ENCODE measurements around the gene MYO1D. TPM values are rescaled to one million over a fixed set of nuclear protein-coding genes. Genes with fewer than 3 reads are reported as not detected.
"Not testable (repeated sequence)": the region's sequence is repeated elsewhere in the genome, so short reads cannot be mapped to it uniquely, and the experiment has no call there.

MYO1D gene
- total and polyA plus RNA-seq, 2 of the 13 experiments (the other 11 are each of a cell fraction or from before 2014, with no cell fraction given): 13.2 to 17.3 TPM

DNA sequence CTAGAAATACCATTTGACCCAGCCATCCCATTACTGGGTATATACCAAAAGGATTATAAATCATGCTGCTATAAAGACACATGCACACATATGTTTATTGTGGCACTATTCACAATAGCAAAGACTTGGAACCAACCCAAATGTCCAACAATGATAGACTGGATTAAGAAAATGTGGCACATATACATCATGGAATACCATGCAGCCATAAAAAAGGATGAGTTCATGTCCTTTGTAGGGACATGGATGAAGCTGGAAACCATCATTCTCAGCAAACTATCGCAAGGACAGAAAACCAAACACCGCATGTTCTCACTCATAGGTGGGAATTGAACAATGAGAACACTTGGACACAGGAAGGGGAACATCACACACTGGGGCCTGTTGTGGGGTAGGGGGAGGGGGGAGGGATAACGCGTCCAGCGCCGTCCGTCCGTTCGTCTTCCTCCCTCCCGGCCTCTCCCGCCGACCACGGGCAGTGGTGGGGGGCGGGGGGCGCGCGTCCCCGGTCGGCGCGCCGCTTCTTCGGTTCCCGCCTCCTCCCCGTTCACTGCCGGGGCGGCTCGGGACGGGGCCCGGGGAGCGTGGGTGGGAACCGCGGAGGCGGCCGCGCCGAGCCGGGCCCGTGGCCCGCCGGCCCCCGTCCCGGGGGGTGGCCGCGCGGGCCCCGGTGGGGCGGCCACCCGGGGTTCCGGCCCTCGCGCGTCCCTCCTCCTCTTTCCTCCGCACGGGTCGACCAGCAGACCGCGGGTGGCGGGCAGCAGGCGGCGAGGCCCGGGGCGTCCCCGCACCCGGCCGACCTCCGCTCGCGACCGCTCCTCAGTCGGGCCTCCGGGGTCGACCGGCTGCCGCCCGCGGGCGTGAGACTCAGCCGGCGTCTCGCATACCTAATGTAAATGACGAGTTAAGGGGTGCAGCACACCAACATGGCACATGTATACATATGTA, 54.7 kb downstream of the MYO1D start:
- H4K20me1 ChIP-seq (ENCODE audit: insufficient read depth, low read length); BruUV-seq (replicated peaks); intact Hi-C loops (cut with micrococcal nuclease; ENCODE audit: unreplicated experiment); in situ Hi-C loops (cut with HindIII; ENCODE audit: extremely low pct_ligation_motif_present, low pct_unique_long_range_greater_than_20kb); DNase-seq (ENCODE audit: low spot score); H2AFZ ChIP-seq (ENCODE audit: low read length); H3K27me3 ChIP-seq (ENCODE audit: control insufficient read depth in 1 of 2, insufficient read depth in 2 of 2, low read length in 2 of 2); H3K36me3 ChIP-seq (replicated peaks in 1 of 2; ENCODE audit: control insufficient read depth in 1 of 2, insufficient read depth in 2 of 2, low read length in 2 of 2); H3K79me2 ChIP-seq (ENCODE audit: insufficient read depth, low read length); H3K9me3 ChIP-seq (ENCODE audit: low read length); POLR2A ChIA-PET; CTCF ChIA-PET (ENCODE audit: low intra/inter-chr PET ratio, low total read pairs); H3K4me1 ChIP-seq (ENCODE audit: insufficient read depth, low read length): not testable (repeated sequence)
- ATAC-seq: peak; percentile 41
- Histone ChIP-seq H3K4me2 (ENCODE audit: low read depth, low read length) (peak overlapping the region; percentile 80), H3K27ac (ENCODE audit: extremely low read length, insufficient read depth, low read length) (peak overlapping the region; percentile 9), H3K4me3 (replicated peaks in 1 of 3; ENCODE audit: insufficient read depth in 1 of 3, low read depth in 2 of 3, low read length in 3 of 3) (peak overlapping the region; percentile 50 to 69 (median 64)), H3K9ac (ENCODE audit: insufficient read depth, low read depth, low read length) (peak overlapping the region; percentile 60; the same call in 1 of the 2 replicates)
- peak; percentile 100 for FAIRE-seq
- TF ChIP-seq KMT2A (CRISPR knock-in tag; IDR thresholded peaks at IDR 0.05) (0 out of 2 replicates have a peak, but pooled peaks have one; percentile 10), SAP130 (CRISPR knock-in tag; IDR thresholded peaks at IDR 0.05; ENCODE audit: low read depth) (0 out of 2 replicates have a peak, but pooled peaks have one; percentile 8), ZFY (CRISPR knock-in tag; IDR thresholded peaks at IDR 0.05) (peak; percentile 48), GABPB1 (CRISPR knock-in tag; IDR thresholded peaks at IDR 0.05) (peak; percentile 33; the same call in 1 of the 2 replicates), ZNF777 (CRISPR knock-in tag; IDR thresholded peaks at IDR 0.05) (peak; percentile 14; the same call in 1 of the 2 replicates), YY1 (IDR thresholded peaks at IDR 0.05; ENCODE audit: insufficient read depth, insufficient replicate concordance, low read depth, low read length) (peak; percentile 18), ZFX (CRISPR knock-in tag; IDR thresholded peaks at IDR 0.05; ENCODE audit: low read depth) (peak; percentile 31; the same call in 1 of the 2 replicates), ZBTB14 (CRISPR knock-in tag; IDR thresholded peaks at IDR 0.05) (peak; percentile 76), PATZ1 (CRISPR knock-in tag; IDR thresholded peaks at IDR 0.05) (peak; percentile 34; the same call in 1 of the 2 replicates)
- TF ChIP-seq, protein P1, sequence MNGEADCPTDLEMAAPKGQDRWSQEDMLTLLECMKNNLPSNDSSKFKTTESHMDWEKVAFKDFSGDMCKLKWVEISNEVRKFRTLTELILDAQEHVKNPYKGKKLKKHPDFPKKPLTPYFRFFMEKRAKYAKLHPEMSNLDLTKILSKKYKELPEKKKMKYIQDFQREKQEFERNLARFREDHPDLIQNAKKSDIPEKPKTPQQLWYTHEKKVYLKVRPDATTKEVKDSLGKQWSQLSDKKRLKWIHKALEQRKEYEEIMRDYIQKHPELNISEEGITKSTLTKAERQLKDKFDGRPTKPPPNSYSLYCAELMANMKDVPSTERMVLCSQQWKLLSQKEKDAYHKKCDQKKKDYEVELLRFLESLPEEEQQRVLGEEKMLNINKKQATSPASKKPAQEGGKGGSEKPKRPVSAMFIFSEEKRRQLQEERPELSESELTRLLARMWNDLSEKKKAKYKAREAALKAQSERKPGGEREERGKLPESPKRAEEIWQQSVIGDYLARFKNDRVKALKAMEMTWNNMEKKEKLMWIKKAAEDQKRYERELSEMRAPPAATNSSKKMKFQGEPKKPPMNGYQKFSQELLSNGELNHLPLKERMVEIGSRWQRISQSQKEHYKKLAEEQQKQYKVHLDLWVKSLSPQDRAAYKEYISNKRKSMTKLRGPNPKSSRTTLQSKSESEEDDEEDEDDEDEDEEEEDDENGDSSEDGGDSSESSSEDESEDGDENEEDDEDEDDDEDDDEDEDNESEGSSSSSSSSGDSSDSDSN (CRISPR knock-in tag; IDR thresholded peaks at IDR 0.05): peak; percentile 75; the same call in 1 of the 2 replicates
- TF ChIP-seq, protein P2, sequence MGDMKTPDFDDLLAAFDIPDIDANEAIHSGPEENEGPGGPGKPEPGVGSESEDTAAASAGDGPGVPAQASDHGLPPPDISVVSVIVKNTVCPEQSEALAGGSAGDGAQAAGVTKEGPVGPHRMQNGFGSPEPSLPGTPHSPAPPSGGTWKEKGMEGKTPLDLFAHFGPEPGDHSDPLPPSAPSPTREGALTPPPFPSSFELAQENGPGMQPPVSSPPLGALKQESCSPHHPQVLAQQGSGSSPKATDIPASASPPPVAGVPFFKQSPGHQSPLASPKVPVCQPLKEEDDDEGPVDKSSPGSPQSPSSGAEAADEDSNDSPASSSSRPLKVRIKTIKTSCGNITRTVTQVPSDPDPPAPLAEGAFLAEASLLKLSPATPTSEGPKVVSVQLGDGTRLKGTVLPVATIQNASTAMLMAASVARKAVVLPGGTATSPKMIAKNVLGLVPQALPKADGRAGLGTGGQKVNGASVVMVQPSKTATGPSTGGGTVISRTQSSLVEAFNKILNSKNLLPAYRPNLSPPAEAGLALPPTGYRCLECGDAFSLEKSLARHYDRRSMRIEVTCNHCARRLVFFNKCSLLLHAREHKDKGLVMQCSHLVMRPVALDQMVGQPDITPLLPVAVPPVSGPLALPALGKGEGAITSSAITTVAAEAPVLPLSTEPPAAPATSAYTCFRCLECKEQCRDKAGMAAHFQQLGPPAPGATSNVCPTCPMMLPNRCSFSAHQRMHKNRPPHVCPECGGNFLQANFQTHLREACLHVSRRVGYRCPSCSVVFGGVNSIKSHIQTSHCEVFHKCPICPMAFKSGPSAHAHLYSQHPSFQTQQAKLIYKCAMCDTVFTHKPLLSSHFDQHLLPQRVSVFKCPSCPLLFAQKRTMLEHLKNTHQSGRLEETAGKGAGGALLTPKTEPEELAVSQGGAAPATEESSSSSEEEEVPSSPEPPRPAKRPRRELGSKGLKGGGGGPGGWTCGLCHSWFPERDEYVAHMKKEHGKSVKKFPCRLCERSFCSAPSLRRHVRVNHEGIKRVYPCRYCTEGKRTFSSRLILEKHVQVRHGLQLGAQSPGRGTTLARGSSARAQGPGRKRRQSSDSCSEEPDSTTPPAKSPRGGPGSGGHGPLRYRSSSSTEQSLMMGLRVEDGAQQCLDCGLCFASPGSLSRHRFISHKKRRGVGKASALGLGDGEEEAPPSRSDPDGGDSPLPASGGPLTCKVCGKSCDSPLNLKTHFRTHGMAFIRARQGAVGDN (CRISPR knock-in tag; IDR thresholded peaks at IDR 0.05): peak; percentile 45
- 5% methylated on average over 25 of the region's 82 CpGs for WGBS (ENCODE audit: low lambda C conversion rate)

Measured in HepG2 (cell line).